Vagina (tissue), 2 donors: ENCODE data around the gene TAOK3.
"Not testable (repeated sequence)": the region's sequence is repeated elsewhere in the genome, so short reads cannot be mapped to it uniquely, and the experiment has no call there.

Experiments used
- CTCF ChIP-seq, 3 experiments: fragments of 450-650 bp in 2 of 3; fragments of 200-600 bp in 1 of 3; sonication (generic) in 1 of 3; IDR thresholded peaks; one replicate each; pipeline ENCODE4 v1.5.1; 2017 to 2019; ENCODE audit warnings: antibody characterized with exemption in 3 of 3, mild to moderate bottlenecking in 2 of 3, moderate library complexity in 2 of 3
- POLR2AphosphoS5 ChIP-seq, 2 donors: sonication (generic); formaldehyde crosslinking; IDR thresholded peaks; one replicate each; pipeline ENCODE4 v1.9.0; 2017; ENCODE audit warnings: antibody characterized with exemption in 2 of 2, mild to moderate bottlenecking in 2 of 2, low read depth in 1 of 2; ENCODE audit not compliant: insufficient read depth in 1 of 2

- not testable (repeated sequence) for TF ChIP-seq CTCF (IDR thresholded peaks at IDR 0.05); POLR2AphosphoS5 (IDR thresholded peaks at IDR 0.05; ENCODE audit: insufficient read depth in 1 of 2, low read depth in 1 of 2)
Observed at GRCh38 chr12:118278288-118278687, 94.4 kb downstream of the TAOK3 start.
